IMR-90 (cell line): ENCODE results near the gene COL15A1.

Experiments used
- CEBPB ChIP-seq: IDR thresholded peaks from 2 replicates; pipeline ENCODE4 v1.6.1; 2012; ENCODE audit warnings: low read depth, low read length, improper control_type of control experiment
- CHD1 ChIP-seq: IDR thresholded peaks from 2 replicates; pipeline ENCODE4 v1.6.1; 2012; ENCODE audit warnings: low read depth, low read length, improper control_type of control experiment
- MAZ ChIP-seq: IDR thresholded peaks from 2 replicates; pipeline ENCODE4 v1.6.1; 2012; ENCODE audit warnings: low read depth, mild to moderate bottlenecking, low read length, improper control_type of control experiment, moderate library complexity, borderline replicate concordance
- MXI1 ChIP-seq: IDR thresholded peaks from 2 replicates; pipeline ENCODE4 v1.6.1; 2012; ENCODE audit warnings: low read depth, mild to moderate bottlenecking, low read length, moderate library complexity, borderline replicate concordance
- POLR2A ChIP-seq: IDR thresholded peaks from 2 replicates; pipeline ENCODE4 v1.6.1; 2012; ENCODE audit warnings: mild to moderate bottlenecking, low read depth, low read length
- RAD21 ChIP-seq: IDR thresholded peaks from 2 replicates; pipeline ENCODE4 v1.6.1; 2012; ENCODE audit warnings: low read length, improper control_type of control experiment
- TF ChIP-seq, protein P1 (sequence below): conservative IDR thresholded peaks from 2 replicates; pipeline ENCODE4 v1.5.1; 2012; ENCODE audit warnings: mild to moderate bottlenecking, low read depth, low read length, improper control_type of control experiment

DNA sequence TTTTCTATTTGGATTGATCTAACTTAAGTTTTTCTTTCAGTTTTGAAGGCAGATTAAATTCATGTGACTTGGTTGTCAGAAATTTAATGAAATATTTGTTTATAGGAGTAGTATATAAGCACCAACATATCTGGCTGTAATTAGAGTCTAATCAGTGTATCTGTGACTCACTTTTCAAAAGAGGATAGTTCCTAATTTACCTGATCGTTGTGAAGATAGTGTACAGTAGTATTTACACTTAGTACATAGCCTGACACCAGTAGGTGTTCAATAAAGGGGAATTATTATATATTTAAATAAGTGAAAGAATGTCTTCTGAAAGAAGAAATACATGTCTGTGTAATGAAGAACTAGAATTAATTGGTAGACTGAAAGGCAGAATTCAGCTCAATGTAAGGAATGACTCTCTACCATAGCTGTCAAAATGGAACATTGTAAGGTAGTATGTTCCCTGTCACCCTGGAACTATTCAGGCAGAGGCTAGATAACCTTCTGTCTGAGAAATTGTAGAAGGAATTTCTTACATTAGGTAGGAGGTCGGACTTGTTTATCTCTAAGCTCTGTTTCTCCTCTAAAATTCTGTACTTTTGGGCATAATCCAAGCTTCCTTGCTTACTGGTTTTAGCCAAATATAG, 169.8 kb downstream of the COL15A1 start:
- TF ChIP-seq, protein P1, sequence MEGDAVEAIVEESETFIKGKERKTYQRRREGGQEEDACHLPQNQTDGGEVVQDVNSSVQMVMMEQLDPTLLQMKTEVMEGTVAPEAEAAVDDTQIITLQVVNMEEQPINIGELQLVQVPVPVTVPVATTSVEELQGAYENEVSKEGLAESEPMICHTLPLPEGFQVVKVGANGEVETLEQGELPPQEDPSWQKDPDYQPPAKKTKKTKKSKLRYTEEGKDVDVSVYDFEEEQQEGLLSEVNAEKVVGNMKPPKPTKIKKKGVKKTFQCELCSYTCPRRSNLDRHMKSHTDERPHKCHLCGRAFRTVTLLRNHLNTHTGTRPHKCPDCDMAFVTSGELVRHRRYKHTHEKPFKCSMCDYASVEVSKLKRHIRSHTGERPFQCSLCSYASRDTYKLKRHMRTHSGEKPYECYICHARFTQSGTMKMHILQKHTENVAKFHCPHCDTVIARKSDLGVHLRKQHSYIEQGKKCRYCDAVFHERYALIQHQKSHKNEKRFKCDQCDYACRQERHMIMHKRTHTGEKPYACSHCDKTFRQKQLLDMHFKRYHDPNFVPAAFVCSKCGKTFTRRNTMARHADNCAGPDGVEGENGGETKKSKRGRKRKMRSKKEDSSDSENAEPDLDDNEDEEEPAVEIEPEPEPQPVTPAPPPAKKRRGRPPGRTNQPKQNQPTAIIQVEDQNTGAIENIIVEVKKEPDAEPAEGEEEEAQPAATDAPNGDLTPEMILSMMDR = no peak
- no peak for TF ChIP-seq CEBPB
- no peak for TF ChIP-seq CHD1
- no peak for TF ChIP-seq POLR2A
- no peak for TF ChIP-seq MAZ
- no peak for TF ChIP-seq RAD21
- TF ChIP-seq MXI1 = no peak
